T-helper 1 cell treated with Interleukin-12 subunit alpha and Interleukin-12 subunit beta and Interleukin-4 antibody, amounts not matched to agents 30 ng/mL and 1 ng/mL, for 36 hours (primary cell): ENCODE measurements around the gene KRTAP20-1. TPM values are rescaled to one million over a fixed set of nuclear protein-coding genes. Genes with fewer than 3 reads are reported as not detected.

ENCODE experiments used
- intact Hi-C: fragments of 100-400 bp; cut with micrococcal nuclease; formaldehyde crosslinking; loops from one replicate; pipeline ENCODE4 v1.15.1; 2024
- total RNA-seq: library from RNA; stranded (reverse); gene quantifications from 2 replicates; pipeline ENCODE4 v1.2.3, GENCODE V29; 2022

KRTAP20-1 gene
- total RNA-seq, 1 donor from 2014 or later: not detected

GRCh38 chr21:30646904-30647414, 30.7 kb downstream of the KRTAP20-1 start:
- intact Hi-C loops: no loop called here

GRCh38 chr21:30652891-30653290, 36.7 kb downstream of the KRTAP20-1 start:
- intact Hi-C loops: no loop called here

Other genes with a start within 250 kb of the KRTAP20-1 start
- not detected in 2 replicates for gene KRTAP13-2, start 244.2 kb upstream of the KRTAP20-1 start, total RNA-seq
- gene KRTAP13-1, start 220.4 kb upstream of the KRTAP20-1 start, total RNA-seq: not detected in 2 replicates
- gene KRTAP13-3, start 190.5 kb upstream of the KRTAP20-1 start, total RNA-seq: not detected in 2 replicates
- not detected in 2 replicates for gene KRTAP13-4, start 186.2 kb upstream of the KRTAP20-1 start, total RNA-seq
- not detected in 2 replicates for gene KRTAP15-1, start 176.2 kb upstream of the KRTAP20-1 start, total RNA-seq
- not detected in 2 replicates for gene KRTAP19-1, start 136.1 kb upstream of the KRTAP20-1 start, total RNA-seq
- not detected in 2 replicates for gene KRTAP19-2, start 129.0 kb upstream of the KRTAP20-1 start, total RNA-seq
- gene KRTAP19-3, start 124.4 kb upstream of the KRTAP20-1 start, total RNA-seq: not detected in 2 replicates
- gene KRTAP19-4, start 119.3 kb upstream of the KRTAP20-1 start, total RNA-seq: not detected in 2 replicates
- gene KRTAP19-5, start 114.3 kb upstream of the KRTAP20-1 start, total RNA-seq: not detected in 2 replicates
- not detected in 2 replicates for gene KRTAP19-6, start 74.6 kb upstream of the KRTAP20-1 start, total RNA-seq
- not detected in 2 replicates for gene KRTAP19-7, start 55.1 kb upstream of the KRTAP20-1 start, total RNA-seq
- gene KRTAP22-2, start 26.0 kb upstream of the KRTAP20-1 start, total RNA-seq: not detected in 2 replicates
- not detected in 2 replicates for gene KRTAP6-3, start 24.0 kb upstream of the KRTAP20-1 start, total RNA-seq
- not detected in 2 replicates for gene KRTAP6-2, start 17.5 kb upstream of the KRTAP20-1 start, total RNA-seq
- not detected in 2 replicates for gene KRTAP22-1, start 15.3 kb upstream of the KRTAP20-1 start, total RNA-seq
- gene KRTAP6-1, start 2.5 kb upstream of the KRTAP20-1 start, total RNA-seq: not detected in 2 replicates
- gene KRTAP20-4, start 4.2 kb downstream of the KRTAP20-1 start, total RNA-seq: not detected in 2 replicates
- not detected in 2 replicates for gene KRTAP20-2, start 18.8 kb downstream of the KRTAP20-1 start, total RNA-seq
- not detected in 2 replicates for gene KRTAP20-3, start 26.4 kb downstream of the KRTAP20-1 start, total RNA-seq
- gene KRTAP21-3, start 102.4 kb downstream of the KRTAP20-1 start, total RNA-seq: not detected in 2 replicates
- not detected in 2 replicates for gene KRTAP21-2, start 130.8 kb downstream of the KRTAP20-1 start, total RNA-seq
- not detected in 2 replicates for gene KRTAP21-1, start 139.0 kb downstream of the KRTAP20-1 start, total RNA-seq
- gene KRTAP8-1, start 196.8 kb downstream of the KRTAP20-1 start, total RNA-seq: not detected in 2 replicates
- gene KRTAP7-1, start 213.3 kb downstream of the KRTAP20-1 start, total RNA-seq: not detected in 2 replicates